Measurements from ENCODE around the gene IDUA.

DNA sequence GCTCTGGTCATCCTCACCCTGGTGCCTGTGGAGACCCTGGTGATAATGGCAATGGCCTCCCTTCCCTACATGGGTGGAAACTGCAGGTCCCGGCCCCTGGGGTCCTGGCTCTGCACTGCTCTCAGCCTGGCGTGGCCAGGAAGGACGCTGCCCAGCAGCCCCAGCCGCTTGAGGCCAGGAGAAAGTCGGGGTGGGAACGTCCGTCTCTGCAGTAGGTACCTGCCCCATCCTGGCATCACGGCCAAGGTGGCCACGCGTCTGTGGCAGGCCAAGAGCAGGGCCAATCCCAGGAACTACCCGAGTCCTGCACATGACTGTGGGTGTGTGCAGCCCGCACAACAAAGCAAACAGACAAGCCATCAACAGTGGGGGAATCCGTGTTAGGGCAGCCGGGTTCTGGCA is 58.4 kb downstream of the IDUA start:
- TF ChIP-seq, protein P1, sequence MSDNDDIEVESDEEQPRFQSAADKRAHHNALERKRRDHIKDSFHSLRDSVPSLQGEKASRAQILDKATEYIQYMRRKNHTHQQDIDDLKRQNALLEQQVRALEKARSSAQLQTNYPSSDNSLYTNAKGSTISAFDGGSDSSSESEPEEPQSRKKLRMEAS (IDR thresholded peaks at IDR 0.05): no peak
- TF ChIP-seq, protein P2, sequence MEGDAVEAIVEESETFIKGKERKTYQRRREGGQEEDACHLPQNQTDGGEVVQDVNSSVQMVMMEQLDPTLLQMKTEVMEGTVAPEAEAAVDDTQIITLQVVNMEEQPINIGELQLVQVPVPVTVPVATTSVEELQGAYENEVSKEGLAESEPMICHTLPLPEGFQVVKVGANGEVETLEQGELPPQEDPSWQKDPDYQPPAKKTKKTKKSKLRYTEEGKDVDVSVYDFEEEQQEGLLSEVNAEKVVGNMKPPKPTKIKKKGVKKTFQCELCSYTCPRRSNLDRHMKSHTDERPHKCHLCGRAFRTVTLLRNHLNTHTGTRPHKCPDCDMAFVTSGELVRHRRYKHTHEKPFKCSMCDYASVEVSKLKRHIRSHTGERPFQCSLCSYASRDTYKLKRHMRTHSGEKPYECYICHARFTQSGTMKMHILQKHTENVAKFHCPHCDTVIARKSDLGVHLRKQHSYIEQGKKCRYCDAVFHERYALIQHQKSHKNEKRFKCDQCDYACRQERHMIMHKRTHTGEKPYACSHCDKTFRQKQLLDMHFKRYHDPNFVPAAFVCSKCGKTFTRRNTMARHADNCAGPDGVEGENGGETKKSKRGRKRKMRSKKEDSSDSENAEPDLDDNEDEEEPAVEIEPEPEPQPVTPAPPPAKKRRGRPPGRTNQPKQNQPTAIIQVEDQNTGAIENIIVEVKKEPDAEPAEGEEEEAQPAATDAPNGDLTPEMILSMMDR (IDR thresholded peaks at IDR 0.05; ENCODE audit: low read depth, low read length, missing input control): no peak
- TF ChIP-seq FOXA1 (IDR thresholded peaks at IDR 0.05) (no peak), HNF4G (IDR thresholded peaks at IDR 0.05) (no peak), SP1 (IDR thresholded peaks at IDR 0.05) (no peak), YY1 (IDR thresholded peaks at IDR 0.05) (no peak), RAD21 (IDR thresholded peaks at IDR 0.05) (no peak), TAF1 (conservative IDR thresholded peaks at IDR 0.05) (no peak), EGR1 (IDR thresholded peaks at IDR 0.05; ENCODE audit: low read depth in 2 of 2) (no peak), GABPA (IDR thresholded peaks at IDR 0.05 in 1 of 2, conservative IDR thresholded peaks at IDR 0.05 in 1 of 2) (no peak)
- TF ChIP-seq, protein P3, sequence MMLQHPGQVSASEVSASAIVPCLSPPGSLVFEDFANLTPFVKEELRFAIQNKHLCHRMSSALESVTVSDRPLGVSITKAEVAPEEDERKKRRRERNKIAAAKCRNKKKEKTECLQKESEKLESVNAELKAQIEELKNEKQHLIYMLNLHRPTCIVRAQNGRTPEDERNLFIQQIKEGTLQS (IDR thresholded peaks at IDR 0.05): no peak
- TF ChIP-seq, protein P4, sequence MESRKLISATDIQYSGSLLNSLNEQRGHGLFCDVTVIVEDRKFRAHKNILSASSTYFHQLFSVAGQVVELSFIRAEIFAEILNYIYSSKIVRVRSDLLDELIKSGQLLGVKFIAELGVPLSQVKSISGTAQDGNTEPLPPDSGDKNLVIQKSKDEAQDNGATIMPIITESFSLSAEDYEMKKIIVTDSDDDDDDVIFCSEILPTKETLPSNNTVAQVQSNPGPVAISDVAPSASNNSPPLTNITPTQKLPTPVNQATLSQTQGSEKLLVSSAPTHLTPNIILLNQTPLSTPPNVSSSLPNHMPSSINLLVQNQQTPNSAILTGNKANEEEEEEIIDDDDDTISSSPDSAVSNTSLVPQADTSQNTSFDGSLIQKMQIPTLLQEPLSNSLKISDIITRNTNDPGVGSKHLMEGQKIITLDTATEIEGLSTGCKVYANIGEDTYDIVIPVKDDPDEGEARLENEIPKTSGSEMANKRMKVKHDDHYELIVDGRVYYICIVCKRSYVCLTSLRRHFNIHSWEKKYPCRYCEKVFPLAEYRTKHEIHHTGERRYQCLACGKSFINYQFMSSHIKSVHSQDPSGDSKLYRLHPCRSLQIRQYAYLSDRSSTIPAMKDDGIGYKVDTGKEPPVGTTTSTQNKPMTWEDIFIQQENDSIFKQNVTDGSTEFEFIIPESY (IDR thresholded peaks at IDR 0.05): no peak

All from liver (tissue), 3 donors.